Ovary (tissue), 9 donors: ENCODE data around the gene CDC42EP4. TPM values are rescaled to one million over a fixed set of nuclear protein-coding genes. Genes with fewer than 3 reads are reported as not detected.
A peak's percentile ranks its signal among the peaks of the same experiment; 100 is the strongest.

Source experiments
- DNase-seq, 5 donors: peaks; one replicate each; pipeline ENCODE4 v3.0.0-alpha.2; 2019 to 2020
- H3K27ac ChIP-seq, 2 donors: fragments of 200-600 bp; one replicate each; pipeline versions ENCODE4 v1.5.1 to v1.8.0; 2019 to 2022
- H3K27me3 ChIP-seq: fragments of 200-600 bp; one replicate; pipeline ENCODE4 v1.8.0; 2022
- H3K36me3 ChIP-seq: fragments of 200-600 bp; sonication (generic); one replicate; pipeline ENCODE4 v1.5.1; 2019
- H3K4me1 ChIP-seq: one replicate; pipeline ENCODE4 v1.8.1; 2013; ENCODE audit warnings: mild to moderate bottlenecking, moderate library complexity; ENCODE audit not compliant: insufficient read depth
- H3K4me3 ChIP-seq: fragments of 200-600 bp; sonication (generic); one replicate; pipeline ENCODE4 v1.5.1; 2017
- H3K9me3 ChIP-seq, 2 donors: fragments of 200-600 bp in 1 of 2; sonication (generic) in 1 of 2; one replicate each; pipeline versions ENCODE4 v1.5.1 to v1.8.1; 2013 to 2019; ENCODE audit warnings: mild to moderate bottlenecking in 1 of 2, moderate library complexity in 1 of 2
- CTCF ChIP-seq, 3 donors: fragments of 450-650 bp in 2 of 3; fragments of 200-600 bp in 1 of 3; IDR thresholded peaks; one replicate each; pipeline versions ENCODE4 v1.5.1 to v1.8.0; 2016 to 2022; ENCODE audit warnings: antibody characterized with exemption in 3 of 3, mild to moderate bottlenecking in 1 of 3
- EP300 ChIP-seq: sonication (generic); formaldehyde crosslinking; IDR thresholded peaks from one replicate; pipeline ENCODE4 v1.6.1; 2017; ENCODE audit warnings: antibody characterized with exemption
- POLR2A ChIP-seq: fragments of 450-650 bp; IDR thresholded peaks from one replicate; pipeline ENCODE4 v1.6.1; 2017; ENCODE audit warnings: antibody characterized with exemption, mild to moderate bottlenecking, moderate library complexity
- WGBS, 3 donors: extraction: QIAGEN DNeasy Blood & Tissue Kit in 1 of 3; methylation state at CpG; one replicate each; pipeline versions ENCODE4 v1.1.5 to v1.1.7; 2013 to 2017; 5-methylcytosine and 5-hydroxymethylcytosine counted together
- intact Hi-C, 4 donors: fragments of 100-400 bp; cut with DNase I; formaldehyde crosslinking; loops; one replicate each; pipeline versions ENCODE4 v1.11.0 to v1.15.1; 2022 to 2023
- polyA plus RNA-seq, 2 donors: library from polyadenylated mRNA; stranded (reverse); fragments of 200-250 nt in 1 of 2; fragments of 350-450 nt in 1 of 2; fragmentation: Illumina TruSeq in 1 of 2; extraction: RNeasy Lipid Tissue Mini Kit (QIAGEN cat#74804) in 1 of 2; gene quantifications; one replicate each; pipeline ENCODE4 v1.2.3, GENCODE V29; 2013 to 2014
- total RNA-seq, 7 donors: library from RNA; depleted of rRNA in 2 of 7; stranded (reverse); fragments of >200 nt in 2 of 7; fragmentation: NEBNext Ultra II Directional in 3 of 7; extraction: Animal tissue kit (Norgen Biotek cat#: 25700) in 3 of 7; gene quantifications; one replicate each; pipeline versions ENCODE4 v1.1.0 to v1.2.4, GENCODE V29; 2016 to 2023
- donor health status: DM: no; HTN: no; CAD: no; lungs with moderate emphysema.
- donor health status: DM: no; HTN: no; CAD: no.
- donor health status: Bipolar disorder and iron deficiency.
- donor health status: DM: yes; HTN: yes; CAD: no.
- donor health status: DM: no; HTN: no; CAD: no.
- donor health status: DM: yes; HTN: yes; CAD: no.

The CDC42EP4 gene
- total and polyA plus RNA-seq, 9 donors: 59.0 to 171 (median 106) TPM

GRCh38 chr17:73308017-73308823, 3.6 kb downstream of the CDC42EP4 start:
- H3K4me3 ChIP-seq: peak overlapping the region; percentile 100
- no peaks in the 10 kb centered on the region for H3K36me3 ChIP-seq
- WGBS, 3 donors: 13 to 29% (median 22%) methylated on average over 23 of the region's 23 CpGs
- TF ChIP-seq POLR2A (peak; percentile 21), CTCF (IDR thresholded peaks at IDR 0.05) (no peak), EP300 (peak; percentile 41)
- intact Hi-C loops: no loop called here
- H3K4me1 ChIP-seq: peaks cover 26% of the 10 kb centered on the region
- peak overlapping the region; percentile 78 to 95 for H3K27ac ChIP-seq
- DNase-seq: peak; percentile 88 to 93 (median 91)
- no peaks in the 10 kb centered on the region for H3K27me3 ChIP-seq
- no peaks in the 10 kb centered on the region for H3K9me3 ChIP-seq

- H3K4me1 ChIP-seq: peaks cover 30% of the 10 kb centered on the region
- no peaks in the 10 kb centered on the region for H3K27me3 ChIP-seq
- peak overlapping the region; percentile 10 for H3K4me3 ChIP-seq
- H3K36me3 ChIP-seq: no peaks in the 10 kb centered on the region
- TF ChIP-seq CTCF (IDR thresholded peaks at IDR 0.05): no peak
- no peak for TF ChIP-seq POLR2A
- TF ChIP-seq EP300: no peak
- intact Hi-C loops: no loop called here
- 68 to 78% (median 77%) methylated on average over 6 to 9 of the region's 9 CpGs for WGBS, 3 donors
- peak in 1 of 5 donors; percentile 52 for DNase-seq
- no peaks in the 10 kb centered on the region for H3K9me3 ChIP-seq
- H3K27ac ChIP-seq: peak overlapping the region in 1 of 2 donors; percentile 95
Observed at GRCh38 chr17:73307130-73307529, 4.7 kb downstream of the CDC42EP4 start.

GRCh38 chr17:73305845-73306836, 5.7 kb downstream of the CDC42EP4 start:
- DNase-seq: no peak
- H3K9me3 ChIP-seq: no peaks in the 10 kb centered on the region
- intact Hi-C loops: no loop called here
- TF ChIP-seq EP300: no peak
- TF ChIP-seq POLR2A: no peak
- no peak for TF ChIP-seq CTCF (IDR thresholded peaks at IDR 0.05)
- peaks cover 32% of the 10 kb centered on the region for H3K4me1 ChIP-seq
- WGBS, 3 donors: 41 to 51% (median 47%) methylated on average over 11 of the region's 11 CpGs
- H3K4me3 ChIP-seq: peak overlapping the region; percentile 33
- H3K27me3 ChIP-seq: no peaks in the 10 kb centered on the region
- no peaks in the 10 kb centered on the region for H3K36me3 ChIP-seq
- peak overlapping the region; percentile 83 to 95 for H3K27ac ChIP-seq

- H3K27me3 ChIP-seq: no peaks in the 10 kb centered on the region
- TF ChIP-seq EP300 (peak; percentile 60), CTCF (IDR thresholded peaks at IDR 0.05) (peak; percentile 30 to 53 (median 40)), POLR2A (peak; percentile 25)
- intact Hi-C loops: no loop called here
- 10 to 15% (median 12%) methylated on average over 16 of the region's 16 CpGs for WGBS, 3 donors
- peak overlapping the region; percentile 83 to 95 for H3K27ac ChIP-seq
- peaks cover 35% of the 10 kb centered on the region for H3K4me1 ChIP-seq
- H3K4me3 ChIP-seq: peak overlapping the region; percentile 33
- H3K9me3 ChIP-seq: no peaks in the 10 kb centered on the region
- peak; percentile 65 to 78 (median 75) for DNase-seq
- H3K36me3 ChIP-seq: no peaks in the 10 kb centered on the region
Observed at GRCh38 chr17:73304971-73305812, 6.6 kb downstream of the CDC42EP4 start.
